ENCODE data around the gene BRD2.
A peak's percentile ranks its signal among the peaks of the same experiment; 100 is the strongest.

- TF ChIP-seq TAF1 (IDR thresholded peaks at IDR 0.05; ENCODE audit: borderline replicate concordance, insufficient read depth, low read length) (no peak), REST (IDR thresholded peaks at IDR 0.05; ENCODE audit: insufficient read depth in 1 of 2, low read depth in 2 of 2, low read length in 2 of 2) (no peak), POLR2AphosphoS5 (IDR thresholded peaks at IDR 0.05; ENCODE audit: low read depth, low read length) (peak; percentile 81)
These were observed 13.8 kb downstream of the BRD2 start for GRCh38 chr6:32982084-32982701.
